H1 (cell line): Measurements from ENCODE around the gene NAIF1. TPM values are rescaled to one million over a fixed set of nuclear protein-coding genes. Genes with fewer than 3 reads are reported as not detected.

ENCODE experiments used
- CTCF ChIA-PET: fragments of 300-600 bp; sonication (Branson Sonifier 250); formaldehyde crosslinking; loops from one replicate; lab custom pipeline; 2021; ENCODE audit not compliant: partially characterized antibody; lab: Charles Lee
- POLR2A ChIA-PET: fragments of 300-600 bp; sonication (Branson Sonifier 250); formaldehyde crosslinking; loops from one replicate; lab custom pipeline; 2021; ENCODE audit warnings: inconsistent platforms; ENCODE audit not compliant: partially characterized antibody; lab: Charles Lee
- DNase-seq, 2 experiments: peaks; one replicate each; pipeline versions ENCODE4 v3.0.0 to v3.0.0-alpha.2; 2010 to 2022; ENCODE audit warnings: low spot score in 2 of 2, low read depth in 1 of 2, mixed read lengths in 1 of 2
- FAIRE-seq: peaks from 2 replicates; lab custom pipeline; 2011; peaks lifted over from hg19 to GRCh38; lab: Jason Lieb, UNC
- H2AFZ ChIP-seq: 2 replicates; pipeline ENCODE4 v1.8.1; 2012; ENCODE audit warnings: low read length, inconsistent platforms
- H2AK5ac ChIP-seq: 2 replicates; pipeline ENCODE4 v1.6.1; 2013; ENCODE audit warnings: low read depth, low read length
- H2BK120ac ChIP-seq: replicated peaks from 2 replicates; pipeline ENCODE3; 2013; ENCODE audit warnings: low read depth, low read length, inconsistent platforms
- H2BK12ac ChIP-seq: 2 replicates; pipeline ENCODE4 v1.6.1; 2013; ENCODE audit warnings: low read depth, low read length
- H2BK15ac ChIP-seq: 2 replicates; pipeline ENCODE4 v1.6.1; 2013; ENCODE audit warnings: low read length
- H2BK20ac ChIP-seq: 2 replicates; pipeline ENCODE4 v1.6.1; 2013; ENCODE audit warnings: low read length
- H2BK5ac ChIP-seq: 2 replicates; pipeline ENCODE4 v1.6.1; 2013; ENCODE audit warnings: low read depth, low read length
- H3K14ac ChIP-seq: 2 replicates; pipeline ENCODE4 v1.6.1; 2013; ENCODE audit warnings: inconsistent platforms; ENCODE audit not compliant: insufficient read length
- H3K18ac ChIP-seq: 2 replicates; pipeline ENCODE4 v1.6.1; 2013; ENCODE audit warnings: low read length; ENCODE audit errors: extremely low read depth
- H3K23ac ChIP-seq: 2 replicates; pipeline ENCODE4 v1.6.1; 2013; ENCODE audit warnings: inconsistent platforms; ENCODE audit not compliant: insufficient read length
- H3K23me2 ChIP-seq: 2 replicates; pipeline ENCODE4 v1.6.1; 2013; ENCODE audit warnings: low read depth, low read length
- H3K27ac ChIP-seq: 2 replicates; pipeline ENCODE4 v1.6.1; 2011; ENCODE audit warnings: low read depth, low read length, inconsistent platforms
- H3K27me3 ChIP-seq, 4 experiments: replicated peaks in 1 of 4; 1 replicate in 1 of 4; 2 replicates in 3 of 4; pipeline versions ENCODE4 v1.6.1 to v1.8.1; 2011 to 2013; ENCODE audit warnings: low read length in 3 of 4, mild to moderate bottlenecking in 3 of 4, inconsistent platforms in 2 of 4, mixed read lengths in 2 of 4, moderate library complexity in 1 of 4; ENCODE audit not compliant: control insufficient read depth in 3 of 4, insufficient read depth in 3 of 4; ENCODE audit errors: extremely low read depth in 1 of 4
- H3K36me3 ChIP-seq, 4 experiments: 2 replicates each; pipeline versions ENCODE4 v1.6.1 to v1.8.1; 2011 to 2013; ENCODE audit warnings: mild to moderate bottlenecking in 4 of 4, low read length in 3 of 4, moderate library complexity in 2 of 4, control low read depth in 1 of 4, inconsistent platforms in 1 of 4; ENCODE audit not compliant: insufficient read depth in 4 of 4, control insufficient read depth in 2 of 4
- H3K4ac ChIP-seq: replicated peaks from 2 replicates; pipeline ENCODE3; 2013; ENCODE audit warnings: low read length, low read depth, mixed read lengths, inconsistent platforms; ENCODE audit not compliant: insufficient read length
- H3K4me1 ChIP-seq, 4 experiments: replicated peaks in 1 of 4; 1 replicate in 1 of 4; 2 replicates in 3 of 4; pipeline versions ENCODE4 v1.6.1 to v1.8.1; 2011 to 2013; ENCODE audit warnings: low read length in 3 of 4, inconsistent platforms in 2 of 4, mixed read lengths in 1 of 4; ENCODE audit not compliant: insufficient read depth in 4 of 4, control insufficient read depth in 3 of 4
- H3K4me2 ChIP-seq, 2 experiments: 2 replicates each; pipeline versions ENCODE4 v1.6.1 to v1.8.1; 2011 to 2013; ENCODE audit warnings: low read depth in 2 of 2, low read length in 2 of 2, control low read depth in 1 of 2, inconsistent platforms in 1 of 2, mild to moderate bottlenecking in 1 of 2; ENCODE audit not compliant: insufficient read depth in 1 of 2
- H3K4me3 ChIP-seq, 4 experiments: fragments of 200-600, 300-600 bp in 1 of 4; sonication (generic), shearing (Covaris generic), sonication (Bioruptor Twin) in 1 of 4; 2 replicates each; pipeline versions ENCODE4 v1.5.1 to v1.8.1; 2011 to 2016; ENCODE audit warnings: low read length in 4 of 4, low read depth in 3 of 4, control low read depth in 2 of 4, inconsistent platforms in 2 of 4, mild to moderate bottlenecking in 2 of 4, mixed read lengths in 1 of 4, moderate library complexity in 1 of 4; ENCODE audit not compliant: insufficient read depth in 2 of 4; ENCODE audit errors: extremely low read depth in 1 of 4
- H3K56ac ChIP-seq: replicated peaks from 2 replicates; pipeline ENCODE3; 2013; ENCODE audit warnings: low read depth, mild to moderate bottlenecking, mixed read lengths, low read length, inconsistent platforms; ENCODE audit not compliant: insufficient read length
- H3K79me1 ChIP-seq: 2 replicates; pipeline ENCODE4 v1.6.1; 2013; ENCODE audit warnings: low read depth, low read length, control low read depth
- H3K79me2 ChIP-seq, 2 experiments: 2 replicates each; pipeline versions ENCODE4 v1.6.1 to v1.8.1; 2012 to 2013; ENCODE audit warnings: low read length in 2 of 2, mild to moderate bottlenecking in 2 of 2, inconsistent platforms in 1 of 2; ENCODE audit not compliant: insufficient read depth in 2 of 2, control insufficient read depth in 1 of 2
- H3K9ac ChIP-seq, 4 experiments: replicated peaks in 1 of 4; 1 replicate in 1 of 4; 2 replicates in 3 of 4; pipeline versions ENCODE4 v1.6.1 to v1.8.1; 2011 to 2013; ENCODE audit warnings: low read depth in 3 of 4, low read length in 3 of 4, control low read depth in 2 of 4, mild to moderate bottlenecking in 2 of 4, moderate library complexity in 2 of 4, inconsistent platforms in 1 of 4; ENCODE audit errors: extremely low read depth in 1 of 4
- H3K9me3 ChIP-seq, 2 experiments: 2 replicates each; pipeline versions ENCODE4 v1.6.1 to v1.8.1; 2012 to 2013; ENCODE audit warnings: mild to moderate bottlenecking in 2 of 2, moderate library complexity in 2 of 2, control low read depth in 1 of 2, inconsistent platforms in 1 of 2, low read depth in 1 of 2, low read length in 1 of 2, mixed read lengths in 1 of 2; ENCODE audit not compliant: insufficient read depth in 2 of 2
- H4K20me1 ChIP-seq, 2 experiments: replicated peaks in 1 of 2; 2 replicates each; pipeline versions ENCODE3 to v1.8.1; 2011 to 2013; ENCODE audit warnings: inconsistent platforms in 2 of 2, low read length in 2 of 2, mild to moderate bottlenecking in 1 of 2; ENCODE audit not compliant: insufficient read depth in 2 of 2, control insufficient read depth in 1 of 2
- H4K5ac ChIP-seq: 2 replicates; pipeline ENCODE4 v1.6.1; 2013; ENCODE audit warnings: low read length, low read depth, mixed read lengths, inconsistent platforms; ENCODE audit not compliant: insufficient read length
- H4K8ac ChIP-seq: 2 replicates; pipeline ENCODE4 v1.8.0; 2013; ENCODE audit warnings: mild to moderate bottlenecking, moderate library complexity, low read length, inconsistent platforms; ENCODE audit not compliant: insufficient read depth; ENCODE audit errors: extremely low read depth
- H4K91ac ChIP-seq: replicated peaks from 2 replicates; pipeline ENCODE3; 2013; ENCODE audit warnings: low read length, mixed read lengths, inconsistent platforms; ENCODE audit not compliant: insufficient read length
- CBX8 ChIP-seq: fragments of 300-800, 300-1000 bp; sonication (generic); IDR thresholded peaks from 2 replicates; pipeline ENCODE4 v1.7.1; 2016; ENCODE audit warnings: low read depth, low read length, borderline replicate concordance
- EGR1 ChIP-seq: IDR thresholded peaks from 2 replicates; pipeline ENCODE4 v1.6.1; 2011; ENCODE audit warnings: low read depth, low read length, borderline replicate concordance
- EP300 ChIP-seq, 2 experiments: IDR thresholded peaks; 1 replicate in 1 of 2; 2 replicates in 1 of 2; pipeline ENCODE4 v1.6.1; 2011 to 2012; ENCODE audit warnings: low read depth in 2 of 2, low read length in 2 of 2, mild to moderate bottlenecking in 2 of 2, borderline replicate concordance in 1 of 2, inconsistent platforms in 1 of 2, moderate library complexity in 1 of 2
- HDAC6 ChIP-seq: IDR thresholded peaks from one replicate; pipeline ENCODE4 v1.7.1; 2012; ENCODE audit warnings: low read depth, mild to moderate bottlenecking, inconsistent platforms, low read length, moderate library complexity
- JUN ChIP-seq: IDR thresholded peaks from 2 replicates; pipeline ENCODE4 v1.6.1; 2011; ENCODE audit warnings: low read depth, mild to moderate bottlenecking, improper control_type of control experiment, low read length
- KDM4A ChIP-seq: IDR thresholded peaks from one replicate; pipeline ENCODE4 v1.7.1; 2012; ENCODE audit warnings: low read depth, mild to moderate bottlenecking, moderate library complexity, low read length, inconsistent platforms; ENCODE audit not compliant: severe bottlenecking
- KDM5A ChIP-seq: fragments of 200-600 bp; IDR thresholded peaks from 2 replicates; pipeline ENCODE4 v1.7.1; 2012; ENCODE audit warnings: mild to moderate bottlenecking, low read length, inconsistent platforms, mixed read lengths
- POU5F1 ChIP-seq: IDR thresholded peaks from 2 replicates; pipeline ENCODE4 v1.6.1; 2011; ENCODE audit warnings: low read depth, mild to moderate bottlenecking, low read length, moderate library complexity
- RAD21 ChIP-seq, 2 experiments: IDR thresholded peaks in 1 of 2; conservative IDR thresholded peaks in 1 of 2; 2 replicates each; pipeline ENCODE4 v1.6.1; 2011; ENCODE audit warnings: low read depth in 2 of 2, low read length in 2 of 2, improper control_type of control experiment in 1 of 2, inconsistent platforms in 1 of 2, mild to moderate bottlenecking in 1 of 2, moderate library complexity in 1 of 2
- SUZ12 ChIP-seq: fragments of 200-600 bp; sonication (generic); IDR thresholded peaks from 2 replicates; pipeline ENCODE4 v1.6.1; 2012; ENCODE audit warnings: mild to moderate bottlenecking, inconsistent platforms, low read length, moderate library complexity, mixed read lengths
- TAF7 ChIP-seq: optimal IDR thresholded peaks from 2 replicates; pipeline ENCODE3; 2011; ENCODE audit warnings: low read depth, mild to moderate bottlenecking, inconsistent platforms, low read length, moderate library complexity, borderline replicate concordance
- TCF12 ChIP-seq: IDR thresholded peaks from 2 replicates; pipeline ENCODE4 v1.6.1; 2011; ENCODE audit warnings: low read depth, mild to moderate bottlenecking, low read length
- TEAD4 ChIP-seq: IDR thresholded peaks from 2 replicates; pipeline ENCODE4 v1.6.1; 2012; ENCODE audit warnings: low read depth, low read length, inconsistent platforms, mixed read lengths
- YY1 ChIP-seq: IDR thresholded peaks from 2 replicates; pipeline ENCODE4 v1.6.1; 2011; ENCODE audit warnings: low read depth, mild to moderate bottlenecking, low read length
- WGBS, 2 experiments: shearing (Covaris generic) in 1 of 2; methylation state at CpG; one replicate each; pipeline versions ENCODE4 v1.1.6 to v1.1.7; 2013 to 2015; ENCODE audit warnings: low lambda C conversion rate in 2 of 2, mixed read lengths in 2 of 2, inconsistent platforms in 1 of 2, low coverage in 1 of 2, missing lambda C conversion rate in 1 of 2; ENCODE audit not compliant: insufficient replicate concordance in 2 of 2, insufficient coverage in 1 of 2, insufficient read length in 1 of 2; ENCODE audit errors: extremely low coverage in 1 of 2, missing lambda C conversion rate in 1 of 2; 5-methylcytosine and 5-hydroxymethylcytosine counted together
- polyA plus RNA-seq, 7 experiments: library from polyadenylated mRNA; depleted of rRNA in 3 of 7; stranded (reverse) in 5 of 7; unstranded in 2 of 7; fragments of >200 nt in 5 of 7; fragments of 200-250 nt in 2 of 7; gene quantifications; 1 replicate in 5 of 7; 2 replicates in 1 of 7; 4 replicates in 1 of 7; pipeline versions ENCODE4 v1.2.1 to v1.2.3, GENCODE V29; 2011 to 2013; ENCODE audit warnings: missing spikeins in 2 of 7, mixed read lengths in 2 of 7
- total RNA-seq: library from RNA; stranded (reverse); fragmentation: NEBNext Ultra II Directional; extraction: Animal tissue kit (Norgen Biotek cat#: 25700); gene quantifications from 2 replicates; pipeline ENCODE4 v1.2.1, GENCODE V29; 2021

Gene NAIF1
- total and polyA plus RNA-seq, 2 of the 8 experiments (the other 6 are each of a cell fraction or from before 2014, with no cell fraction given): 8.7 to 9.0 TPM

GRCh38 chr9:128042043-128042442 lies 25.1 kb downstream of the NAIF1 start:
- Histone ChIP-seq H2BK5ac (no peak overlapping the region), H3K4ac (no peak overlapping the region), H3K4me3 (no peak overlapping the region), H3K27me3 (no peaks in the 10 kb centered on the region), H4K91ac (no peak overlapping the region), H3K23me2 (no peaks in the 10 kb centered on the region), H4K8ac (no peak overlapping the region), H3K18ac (no peak overlapping the region), H3K27ac (no peak overlapping the region), H3K14ac (no peak overlapping the region), H3K9me3 (no peaks in the 10 kb centered on the region), H2BK20ac (no peak overlapping the region), H3K4me1 (no peaks in the 10 kb centered on the region; a peak in 2 of 7 replicates), H3K36me3 (no peaks in the 10 kb centered on the region), H3K23ac (no peak overlapping the region), H3K9ac (no peak overlapping the region), H2BK15ac (no peak overlapping the region), H3K4me2 (no peak overlapping the region), H3K79me2 (no peaks in the 10 kb centered on the region), H2BK120ac (no peak overlapping the region), H3K56ac (no peak overlapping the region), H4K20me1 (no peaks in the 10 kb centered on the region), H3K79me1 (no peaks in the 10 kb centered on the region), H2AFZ (no peak overlapping the region), H2AK5ac (no peak overlapping the region), H2BK12ac (no peak overlapping the region), H4K5ac (no peak overlapping the region)
- FAIRE-seq (no peak), DNase-seq (no peak)
- POLR2A ChIA-PET: interaction anchor here (0.6 to 1.6 kb wide), 2 partner anchors 11 to 105 kb away, joined by 3 to 4 read pairs; partner anchors contain the start of gene DPM2
- CTCF ChIA-PET: interaction anchor here (0.7 to 38.5 kb wide), 4 partner anchors 15 to 486 kb away, joined by 3 to 825 read pairs (median 4); partner anchors contain the start of gene DPM2
- 84% methylated on average over 7 of the region's 7 CpGs; no CpG with 5 or more reads in 1 of the 2 experiments for WGBS, 2 experiments
- TF ChIP-seq KDM4A: no peak
- TF ChIP-seq SUZ12: no peak
- no peak for TF ChIP-seq POU5F1
- TF ChIP-seq YY1: no peak
- TF ChIP-seq JUN: no peak
- TF ChIP-seq TAF7: no peak
- no peak for TF ChIP-seq HDAC6
- TF ChIP-seq EP300 (IDR thresholded peaks at IDR 0.05; ENCODE audit: borderline replicate concordance in 1 of 2, low read depth in 2 of 2, low read length in 2 of 2): no peak
- TF ChIP-seq RAD21 (IDR thresholded peaks at IDR 0.05 in 1 of 2, conservative IDR thresholded peaks at IDR 0.05 in 1 of 2; ENCODE audit: low read depth in 2 of 2, low read length in 2 of 2): no peak
- TF ChIP-seq TEAD4: no peak
- TF ChIP-seq EGR1: no peak
- TF ChIP-seq CBX8: no peak
- TF ChIP-seq KDM5A: no peak
- TF ChIP-seq TCF12: no peak
